CD4-positive, CD25-positive, alpha-beta regulatory T cell (primary cell): Measurements from ENCODE around the gene NR3C2. TPM values are rescaled to one million over a fixed set of nuclear protein-coding genes. Genes with fewer than 3 reads are reported as not detected.

Experiments used
- ATAC-seq, 2 donors: fragments of 150-1000 bp; cut with Tn5 transposase; one replicate each; pipeline ENCODE4 v1.10.0; 2021; ENCODE audit warnings: low read depth in 2 of 2, moderate number of reproducible peaks in 2 of 2, moderate library complexity in 1 of 2
- DNase-seq, 3 donors: peaks; one replicate each; pipeline versions ENCODE4 v3.0.0 to v3.0.0-alpha.2; 2012 to 2022; ENCODE audit warnings: mixed read lengths in 1 of 3
- H3K27ac ChIP-seq: one replicate; pipeline ENCODE4 v1.7.0; 2013; ENCODE audit warnings: mild to moderate bottlenecking, low read length; ENCODE audit not compliant: insufficient read depth, poor library complexity, severe bottlenecking
- H3K27me3 ChIP-seq: one replicate; pipeline ENCODE4 v1.7.0; 2013; ENCODE audit warnings: low read length; ENCODE audit not compliant: control insufficient read depth, insufficient read depth
- H3K36me3 ChIP-seq: one replicate; pipeline ENCODE4 v1.7.0; 2013; ENCODE audit warnings: mild to moderate bottlenecking, low read length, moderate library complexity; ENCODE audit not compliant: control insufficient read depth, insufficient read depth
- H3K4me1 ChIP-seq: 2 replicates; pipeline ENCODE4 v1.7.0; 2013; ENCODE audit warnings: mild to moderate bottlenecking, low read length; ENCODE audit not compliant: insufficient read depth, control insufficient read depth, poor library complexity, severe bottlenecking
- H3K4me3 ChIP-seq: one replicate; pipeline ENCODE4 v1.7.0; 2013; ENCODE audit warnings: low read depth, mild to moderate bottlenecking, low read length, moderate library complexity
- H3K9me3 ChIP-seq, 2 experiments: 1 replicate in 1 of 2; 2 replicates in 1 of 2; pipeline ENCODE4 v1.7.0; 2013; ENCODE audit warnings: low read length in 2 of 2, mild to moderate bottlenecking in 1 of 2, moderate library complexity in 1 of 2; ENCODE audit not compliant: control insufficient read depth in 2 of 2
- H3K27ac Mint-ChIP-seq, 3 donors: one replicate each; pipeline ENCODE4 v1.8.0; 2020 to 2022; ENCODE audit warnings: mild to moderate bottlenecking in 3 of 3, mixed read lengths in 3 of 3, moderate library complexity in 2 of 3
- H3K27me3 Mint-ChIP-seq: one replicate; pipeline ENCODE4 v1.8.0; 2022; ENCODE audit warnings: mild to moderate bottlenecking, mixed read lengths
- H3K36me3 Mint-ChIP-seq: one replicate; pipeline ENCODE4 v1.8.0; 2020; ENCODE audit warnings: mixed read lengths
- H3K4me1 Mint-ChIP-seq, 4 donors: one replicate each; pipeline ENCODE4 v1.8.0; 2020 to 2022; ENCODE audit warnings: mixed read lengths in 4 of 4, mild to moderate bottlenecking in 1 of 4
- H3K4me3 Mint-ChIP-seq, 4 donors: one replicate each; pipeline ENCODE4 v1.8.0; 2020 to 2022; ENCODE audit warnings: mild to moderate bottlenecking in 4 of 4, mixed read lengths in 4 of 4, moderate library complexity in 3 of 4
- H3K9me3 Mint-ChIP-seq, 7 donors: one replicate each; pipeline ENCODE4 v1.8.0; 2020 to 2022; ENCODE audit warnings: mixed read lengths in 7 of 7, mild to moderate bottlenecking in 3 of 7, moderate library complexity in 2 of 7
- polyA plus RNA-seq, 4 donors: library from polyadenylated mRNA; unstranded; fragments of 300-500 nt; fragmentation: Illumina TruSeq; gene quantifications; one replicate each; pipeline ENCODE4 v1.2.3, GENCODE V29; 2021
- total RNA-seq: library from RNA; stranded (reverse); gene quantifications from one replicate; pipeline ENCODE4 v1.2.3, GENCODE V29; 2022

NR3C2 gene
- total and polyA plus RNA-seq, 5 donors from 2014 or later = 1.2 to 16.1 (median 3.2) TPM

- DNase-seq = peak; percentile 15 to 38 (median 31)
- H3K9me3 ChIP-seq = no peaks in the 10 kb centered on the region
- H3K27ac ChIP-seq = peak overlapping the region; percentile 91
- H3K27me3 ChIP-seq = peaks cover 9% of the 10 kb centered on the region
- Mint-ChIP-seq H3K4me1 (peaks cover 9 to 60% (median 38%) of the 10 kb centered on the region in 4 donors), H3K36me3 (no peaks in the 10 kb centered on the region), H3K9me3 (peaks cover 0 to 5% (median 0%) of the 10 kb centered on the region in 7 donors), H3K4me3 (peak overlapping the region; percentile 97 to 99 (median 98)), H3K27me3 (peaks cover 80% of the 10 kb centered on the region), H3K27ac (peak overlapping the region; percentile 98 to 100 (median 99))
- H3K4me3 ChIP-seq = peak overlapping the region; percentile 92
- ATAC-seq = no peak
- H3K36me3 ChIP-seq = no peaks in the 10 kb centered on the region
- peaks cover 69% of the 10 kb centered on the region for H3K4me1 ChIP-seq
These were observed 1.5 kb upstream of the NR3C2 start for GRCh38 chr4:148443512-148444295.

- Mint-ChIP-seq H3K27ac (peak overlapping the region; percentile 98 to 100 (median 99)), H3K4me1 (peaks cover 9 to 66% (median 40%) of the 10 kb centered on the region in 4 donors), H3K36me3 (no peaks in the 10 kb centered on the region), H3K27me3 (peaks cover 80% of the 10 kb centered on the region), H3K4me3 (peak overlapping the region; percentile 97 to 99 (median 98)), H3K9me3 (peaks cover 0 to 5% (median 0%) of the 10 kb centered on the region in 7 donors)
- peak overlapping the region; percentile 92 for H3K4me3 ChIP-seq
- H3K27me3 ChIP-seq = peaks cover 9% of the 10 kb centered on the region
- H3K27ac ChIP-seq = peak overlapping the region; percentile 91
- ATAC-seq = peak; percentile 0 to 1
- no peaks in the 10 kb centered on the region for H3K36me3 ChIP-seq
- H3K4me1 ChIP-seq = peaks cover 69% of the 10 kb centered on the region
- no peaks in the 10 kb centered on the region for H3K9me3 ChIP-seq
- DNase-seq = peak in 1 of 3 donors; percentile 28
These were observed 758 bp upstream of the NR3C2 start for GRCh38 chr4:148442832-148443511.

- Mint-ChIP-seq H3K4me1 (peaks cover 9 to 61% (median 44%) of the 10 kb centered on the region in 4 donors), H3K9me3 (peaks cover 0 to 5% (median 0%) of the 10 kb centered on the region in 7 donors), H3K27me3 (peaks cover 70% of the 10 kb centered on the region), H3K27ac (peak overlapping the region; percentile 98 to 100 (median 99)), H3K36me3 (peaks cover 1% of the 10 kb centered on the region), H3K4me3 (peak overlapping the region; percentile 97 to 99 (median 98))
- Histone ChIP-seq H3K27me3 (peaks cover 6% of the 10 kb centered on the region), H3K4me3 (peak overlapping the region; percentile 91), H3K36me3 (no peaks in the 10 kb centered on the region), H3K4me1 (peaks cover 60% of the 10 kb centered on the region), H3K27ac (no peak overlapping the region), H3K9me3 (no peaks in the 10 kb centered on the region)
- no peak for ATAC-seq
- DNase-seq = no peak
These were observed 609 bp downstream of the NR3C2 start for GRCh38 chr4:148441624-148441985.

- no peak overlapping the region for H3K4me3 ChIP-seq
- H3K4me1 ChIP-seq = peaks cover 45% of the 10 kb centered on the region
- Mint-ChIP-seq H3K27me3 (peaks cover 48% of the 10 kb centered on the region), H3K27ac (no peak overlapping the region), H3K4me3 (no peak overlapping the region), H3K36me3 (peaks cover 18% of the 10 kb centered on the region), H3K9me3 (no peaks in the 10 kb centered on the region), H3K4me1 (peaks cover 16 to 79% (median 56%) of the 10 kb centered on the region in 4 donors)
- no peak for ATAC-seq
- H3K27me3 ChIP-seq = peaks cover 6% of the 10 kb centered on the region
- H3K9me3 ChIP-seq = no peaks in the 10 kb centered on the region
- no peak for DNase-seq
- peaks cover 7% of the 10 kb centered on the region for H3K36me3 ChIP-seq
- no peak overlapping the region for H3K27ac ChIP-seq
These were observed 4.2 kb downstream of the NR3C2 start for GRCh38 chr4:148438047-148438446.

- peaks cover 16 to 81% (median 57%) of the 10 kb centered on the region in 4 donors for H3K4me1 Mint-ChIP-seq
- Histone ChIP-seq H3K9me3 (no peaks in the 10 kb centered on the region), H3K4me3 (no peak overlapping the region), H3K4me1 (peaks cover 40% of the 10 kb centered on the region), H3K36me3 (peaks cover 7% of the 10 kb centered on the region), H3K27me3 (peaks cover 6% of the 10 kb centered on the region), H3K27ac (no peak overlapping the region)
- ATAC-seq = no peak
- no peak for DNase-seq
- H3K9me3 Mint-ChIP-seq = no peaks in the 10 kb centered on the region
- peak overlapping the region in 1 of 4 donors; percentile 5 for H3K4me3 Mint-ChIP-seq
- H3K36me3 Mint-ChIP-seq = peaks cover 18% of the 10 kb centered on the region
- H3K27me3 Mint-ChIP-seq = peaks cover 42% of the 10 kb centered on the region
- no peak overlapping the region for H3K27ac Mint-ChIP-seq
These were observed 4.8 kb downstream of the NR3C2 start for GRCh38 chr4:148437439-148437838.

GRCh38 chr4:148436512-148436911 is 5.7 kb downstream of the NR3C2 start:
- peaks cover 18 to 82% (median 54%) of the 10 kb centered on the region in 4 donors for H3K4me1 Mint-ChIP-seq
- no peak overlapping the region for H3K27ac ChIP-seq
- peak overlapping the region in 1 of 4 donors; percentile 17 for H3K4me3 Mint-ChIP-seq
- H3K27me3 Mint-ChIP-seq = peaks cover 33% of the 10 kb centered on the region
- peaks cover 7% of the 10 kb centered on the region for H3K36me3 ChIP-seq
- H3K36me3 Mint-ChIP-seq = peaks cover 18% of the 10 kb centered on the region
- peaks cover 0 to under 1% (median 0%) of the 10 kb centered on the region in 7 donors for H3K9me3 Mint-ChIP-seq
- no peak overlapping the region for H3K27ac Mint-ChIP-seq
- H3K27me3 ChIP-seq = peaks cover 6% of the 10 kb centered on the region
- no peak overlapping the region for H3K4me3 ChIP-seq
- no peaks in the 10 kb centered on the region for H3K9me3 ChIP-seq
- DNase-seq (no peak), ATAC-seq (no peak)
- peaks cover 33% of the 10 kb centered on the region for H3K4me1 ChIP-seq

GRCh38 chr4:148435654-148436406 is 6.4 kb downstream of the NR3C2 start:
- Histone ChIP-seq H3K4me3 (no peak overlapping the region), H3K27ac (no peak overlapping the region), H3K9me3 (no peaks in the 10 kb centered on the region), H3K27me3 (peaks cover 2% of the 10 kb centered on the region), H3K4me1 (peaks cover 26% of the 10 kb centered on the region), H3K36me3 (peaks cover 7% of the 10 kb centered on the region)
- Mint-ChIP-seq H3K4me1 (peaks cover 15 to 83% (median 53%) of the 10 kb centered on the region in 4 donors), H3K4me3 (peak overlapping the region in 1 of 4 donors; percentile 17), H3K9me3 (peaks cover 0 to 3% (median 0%) of the 10 kb centered on the region in 7 donors), H3K27me3 (peaks cover 27% of the 10 kb centered on the region), H3K27ac (peak overlapping the region in 1 of 3 donors; percentile 37), H3K36me3 (peaks cover 18% of the 10 kb centered on the region)
- DNase-seq = no peak
- no peak for ATAC-seq
